Endodermal cell (in vitro differentiated cells): ENCODE data around the gene ZCCHC24. TPM values are rescaled to one million over a fixed set of nuclear protein-coding genes. Genes with fewer than 3 reads are reported as not detected.

Experiments used
- DNase-seq: peaks from one replicate; pipeline ENCODE4 v3.0.0-alpha.2; 2017
- H3K27ac ChIP-seq: 2 replicates; pipeline ENCODE4 v1.5.1; 2013; ENCODE audit warnings: mild to moderate bottlenecking, low read depth, low read length, moderate library complexity
- H3K27me3 ChIP-seq: 2 replicates; pipeline ENCODE4 v1.6.1; 2013; ENCODE audit warnings: mild to moderate bottlenecking, low read length, moderate library complexity; ENCODE audit not compliant: insufficient read depth, control insufficient read depth, poor library complexity, severe bottlenecking
- H3K36me3 ChIP-seq: 2 replicates; pipeline ENCODE4 v1.7.0; 2013; ENCODE audit warnings: mild to moderate bottlenecking, low read length, moderate library complexity; ENCODE audit not compliant: control insufficient read depth, insufficient read depth
- H3K4me1 ChIP-seq: one replicate; pipeline ENCODE4 v1.7.0; 2013; ENCODE audit warnings: low read length; ENCODE audit not compliant: control insufficient read depth, insufficient read depth
- H3K4me3 ChIP-seq: 2 replicates; pipeline ENCODE4 v1.5.1; 2013; ENCODE audit warnings: mild to moderate bottlenecking, low read length, moderate library complexity
- H3K9ac ChIP-seq: 2 replicates; pipeline ENCODE4 v1.6.1; 2013; ENCODE audit warnings: mild to moderate bottlenecking, low read length, moderate library complexity; ENCODE audit not compliant: poor library complexity, severe bottlenecking; ENCODE audit errors: extremely low read depth
- H3K9me3 ChIP-seq: 2 replicates; pipeline ENCODE4 v1.6.1; 2013; ENCODE audit warnings: mild to moderate bottlenecking, low read length, moderate library complexity; ENCODE audit not compliant: control insufficient read depth
- H3K27ac Mint-ChIP-seq: 2 replicates; pipeline ENCODE4 v1.8.0; 2020; ENCODE audit warnings: mixed read lengths
- H3K27me3 Mint-ChIP-seq: 2 replicates; pipeline ENCODE4 v1.8.0; 2021; ENCODE audit warnings: mild to moderate bottlenecking, mixed read lengths; ENCODE audit not compliant: insufficient read depth
- H3K36me3 Mint-ChIP-seq: 2 replicates; pipeline ENCODE4 v1.8.0; 2020; ENCODE audit warnings: low read depth, mixed read lengths
- H3K4me1 Mint-ChIP-seq: 2 replicates; pipeline ENCODE4 v1.8.0; 2020; ENCODE audit warnings: mixed read lengths
- H3K4me3 Mint-ChIP-seq: 2 replicates; pipeline ENCODE4 v1.8.0; 2020; ENCODE audit warnings: mild to moderate bottlenecking, moderate library complexity, mixed read lengths
- H3K9me3 Mint-ChIP-seq: 2 replicates; pipeline ENCODE4 v1.8.0; 2020; ENCODE audit warnings: mild to moderate bottlenecking, mixed read lengths
- WGBS, 2 experiments: methylation state at CpG; one replicate each; pipeline versions ENCODE4 v1.1.5 to v1.1.7; 2013; ENCODE audit warnings: missing lambda C conversion rate in 2 of 2, mixed read lengths in 1 of 2; ENCODE audit not compliant: insufficient coverage in 1 of 2, insufficient read length in 1 of 2; 5-methylcytosine and 5-hydroxymethylcytosine counted together
- total RNA-seq, 2 donors: library from RNA; stranded (reverse); fragmentation: NEBNext Ultra II Directional in 1 of 2; extraction: Animal tissue kit (Norgen Biotek cat#: 25700) in 1 of 2; gene quantifications; 2 replicates in 1 of 2; 3 replicates in 1 of 2; pipeline ENCODE4 v1.2.1, GENCODE V29; 2021
- TF ChIP-seq, protein P1 (sequence below): fragments of 200-600 bp; sonication (generic); conservative IDR thresholded peaks from 2 replicates; pipeline ENCODE4 v1.5.0; 2021; ENCODE audit warnings: antibody characterized with exemption, mild to moderate bottlenecking

The ZCCHC24 gene
- total RNA-seq, 2 donors from 2014 or later, result 7.6 to 10.7 TPM

DNA sequence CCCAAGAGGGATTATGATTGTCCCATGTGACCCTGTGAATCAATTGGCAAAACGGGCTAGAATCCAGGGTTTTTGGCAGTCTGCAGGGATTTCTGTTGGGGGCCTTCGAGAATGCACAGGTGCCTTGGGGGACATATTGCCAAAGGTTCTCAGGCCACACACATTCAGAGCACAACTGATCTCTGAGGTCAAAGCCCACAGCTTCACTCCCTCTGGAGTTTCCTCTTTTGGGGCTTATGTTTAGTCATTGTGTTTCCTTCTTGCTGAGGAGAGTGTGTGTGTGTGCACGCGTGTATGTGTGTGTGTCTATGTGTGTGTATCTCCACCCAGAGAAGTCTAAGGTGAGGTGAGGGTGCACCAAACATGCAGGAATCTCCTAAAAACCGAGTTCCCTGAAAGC is 89.3 kb downstream of the ZCCHC24 start:
- TF ChIP-seq, protein P1, sequence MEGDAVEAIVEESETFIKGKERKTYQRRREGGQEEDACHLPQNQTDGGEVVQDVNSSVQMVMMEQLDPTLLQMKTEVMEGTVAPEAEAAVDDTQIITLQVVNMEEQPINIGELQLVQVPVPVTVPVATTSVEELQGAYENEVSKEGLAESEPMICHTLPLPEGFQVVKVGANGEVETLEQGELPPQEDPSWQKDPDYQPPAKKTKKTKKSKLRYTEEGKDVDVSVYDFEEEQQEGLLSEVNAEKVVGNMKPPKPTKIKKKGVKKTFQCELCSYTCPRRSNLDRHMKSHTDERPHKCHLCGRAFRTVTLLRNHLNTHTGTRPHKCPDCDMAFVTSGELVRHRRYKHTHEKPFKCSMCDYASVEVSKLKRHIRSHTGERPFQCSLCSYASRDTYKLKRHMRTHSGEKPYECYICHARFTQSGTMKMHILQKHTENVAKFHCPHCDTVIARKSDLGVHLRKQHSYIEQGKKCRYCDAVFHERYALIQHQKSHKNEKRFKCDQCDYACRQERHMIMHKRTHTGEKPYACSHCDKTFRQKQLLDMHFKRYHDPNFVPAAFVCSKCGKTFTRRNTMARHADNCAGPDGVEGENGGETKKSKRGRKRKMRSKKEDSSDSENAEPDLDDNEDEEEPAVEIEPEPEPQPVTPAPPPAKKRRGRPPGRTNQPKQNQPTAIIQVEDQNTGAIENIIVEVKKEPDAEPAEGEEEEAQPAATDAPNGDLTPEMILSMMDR, result no peak
- H3K27ac Mint-ChIP-seq, result no peak overlapping the region
- H3K9me3 Mint-ChIP-seq, result no peaks in the 10 kb centered on the region
- H3K4me1 ChIP-seq, result no peaks in the 10 kb centered on the region
- H3K9ac ChIP-seq, result no peak overlapping the region
- peaks cover 39% of the 10 kb centered on the region for H3K36me3 ChIP-seq
- no peak overlapping the region for H3K27ac ChIP-seq
- H3K27me3 Mint-ChIP-seq, result no peaks in the 10 kb centered on the region
- 88 to 92% methylated on average over 3 to 5 of the region's 5 CpGs for WGBS, 2 experiments
- H3K4me3 Mint-ChIP-seq, result no peak overlapping the region
- no peaks in the 10 kb centered on the region for H3K27me3 ChIP-seq
- peaks cover 49% of the 10 kb centered on the region for H3K36me3 Mint-ChIP-seq
- no peak overlapping the region for H3K4me3 ChIP-seq
- H3K4me1 Mint-ChIP-seq, result no peaks in the 10 kb centered on the region
- DNase-seq, result no peak
- no peaks in the 10 kb centered on the region for H3K9me3 ChIP-seq

DNA sequence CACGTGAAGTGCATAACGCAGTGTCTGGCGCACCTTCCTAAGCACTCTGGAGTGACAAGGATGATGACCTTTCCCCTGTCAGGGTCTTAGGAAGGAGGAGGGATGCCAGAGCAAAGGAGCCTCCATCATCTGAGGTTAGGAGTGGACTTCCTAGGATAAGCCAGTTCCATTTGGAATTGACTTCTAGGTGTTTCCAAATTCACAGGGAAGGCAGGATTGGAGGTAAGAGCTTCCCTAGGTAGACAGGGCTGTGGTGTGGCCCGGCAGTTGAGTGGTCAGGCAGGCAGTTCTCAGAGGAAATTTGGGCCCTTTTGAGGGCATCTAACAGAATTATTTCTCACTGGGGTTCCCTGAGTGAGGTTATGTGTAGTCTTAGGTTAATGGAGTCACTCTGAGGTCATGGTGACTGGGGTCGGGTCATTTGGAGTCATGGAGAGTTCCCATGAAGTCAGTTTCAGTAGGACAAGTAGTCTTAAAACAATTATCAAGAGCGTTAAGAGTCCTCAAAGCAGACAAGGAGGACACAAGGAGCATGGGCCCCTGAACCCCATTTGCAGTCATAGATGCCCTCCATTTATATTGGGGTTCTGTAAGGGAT is 89.9 kb downstream of the ZCCHC24 start:
- H3K9me3 Mint-ChIP-seq, result no peaks in the 10 kb centered on the region
- no peak overlapping the region for H3K27ac ChIP-seq
- no peaks in the 10 kb centered on the region for H3K27me3 ChIP-seq
- H3K9me3 ChIP-seq, result no peaks in the 10 kb centered on the region
- H3K4me1 ChIP-seq, result no peaks in the 10 kb centered on the region
- no peak overlapping the region for H3K4me3 ChIP-seq
- H3K9ac ChIP-seq, result no peak overlapping the region
- no peaks in the 10 kb centered on the region for H3K27me3 Mint-ChIP-seq
- H3K4me1 Mint-ChIP-seq, result no peaks in the 10 kb centered on the region
- no peak overlapping the region for H3K4me3 Mint-ChIP-seq
- peaks cover 45% of the 10 kb centered on the region for H3K36me3 ChIP-seq
- peaks cover 52% of the 10 kb centered on the region for H3K36me3 Mint-ChIP-seq
- WGBS, 2 experiments, result 80 to 97% methylated on average over 3 to 6 of the region's 6 CpGs
- TF ChIP-seq, protein P1, result no peak
- H3K27ac Mint-ChIP-seq, result no peak overlapping the region
- DNase-seq, result no peak

DNA sequence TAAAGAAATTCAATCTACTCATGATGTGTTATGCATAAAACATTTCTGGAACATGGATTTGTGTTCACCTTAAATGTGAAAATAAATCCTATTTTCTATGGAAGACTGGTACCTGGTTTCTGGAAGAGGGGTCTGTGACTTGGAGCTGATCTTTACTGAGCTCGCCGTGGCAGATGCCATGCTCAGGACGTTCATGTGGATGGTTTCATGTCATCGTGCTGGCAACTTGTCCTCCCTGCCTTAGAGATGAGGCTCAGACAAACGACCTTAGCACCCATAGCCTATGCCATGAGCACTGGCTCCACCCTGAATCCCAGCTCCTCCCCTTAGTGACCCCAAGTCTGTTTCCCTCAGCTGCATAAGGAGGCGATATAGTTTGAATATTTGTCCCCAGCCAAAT is 90.8 kb downstream of the ZCCHC24 start:
- 91 to 95% methylated on average over 6 of the region's 6 CpGs for whole genome bisulfite sequencing, 2 experiments

More for the DNA sequence above, 90.8 kb downstream of the ZCCHC24 start:
- TF ChIP-seq, protein P1, result no peak
- no peaks in the 10 kb centered on the region for H3K27me3 ChIP-seq
- Mint-ChIP-seq H3K4me1 (no peaks in the 10 kb centered on the region), H3K36me3 (peaks cover 61% of the 10 kb centered on the region), H3K9me3 (no peaks in the 10 kb centered on the region), H3K27ac (no peak overlapping the region), H3K4me3 (no peak overlapping the region), H3K27me3 (no peaks in the 10 kb centered on the region)
- no peak overlapping the region for H3K9ac ChIP-seq
- no peaks in the 10 kb centered on the region for H3K4me1 ChIP-seq
- no peaks in the 10 kb centered on the region for H3K9me3 ChIP-seq
- peaks cover 54% of the 10 kb centered on the region for H3K36me3 ChIP-seq
- DNase-seq, result no peak
- no peak overlapping the region for H3K4me3 ChIP-seq
- H3K27ac ChIP-seq, result no peak overlapping the region
